PC-9 (cell line): ENCODE data around the gene GPBAR1.

Experiments
- EZH2 ChIP-seq: fragments of 200-600 bp; sonication (generic); IDR thresholded peaks from 2 replicates; pipeline ENCODE4 v1.8.0; 2017; ENCODE audit warnings: antibody characterized with exemption, low read depth
- TF ChIP-seq, protein P1 (sequence below): fragments of 200-600 bp; sonication (generic); conservative IDR thresholded peaks from 2 replicates; pipeline ENCODE4 v1.6.1; 2017; ENCODE audit warnings: mixed run types, antibody characterized with exemption, mild to moderate bottlenecking, moderate library complexity

DNA sequence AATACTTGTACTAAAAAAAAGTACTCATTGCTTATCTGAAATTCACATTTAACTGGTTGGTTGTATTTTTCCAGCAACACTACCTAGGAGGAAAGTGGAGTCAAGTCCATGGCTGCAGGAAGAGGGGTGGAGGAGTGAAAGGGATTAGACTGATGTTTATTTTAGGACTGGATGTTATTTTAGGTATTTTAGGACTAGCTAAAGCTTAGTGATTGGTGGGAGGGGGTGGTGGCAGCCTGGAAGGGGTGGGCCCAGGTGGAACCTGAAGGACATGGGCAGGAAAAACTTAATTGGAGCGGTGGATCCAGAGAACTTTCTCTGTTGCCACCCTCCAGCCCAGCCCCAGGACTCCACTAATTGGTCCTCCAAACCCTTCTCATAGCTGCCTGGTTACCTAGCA, 35.4 kb downstream of the GPBAR1 start:
- TF ChIP-seq, protein P1, sequence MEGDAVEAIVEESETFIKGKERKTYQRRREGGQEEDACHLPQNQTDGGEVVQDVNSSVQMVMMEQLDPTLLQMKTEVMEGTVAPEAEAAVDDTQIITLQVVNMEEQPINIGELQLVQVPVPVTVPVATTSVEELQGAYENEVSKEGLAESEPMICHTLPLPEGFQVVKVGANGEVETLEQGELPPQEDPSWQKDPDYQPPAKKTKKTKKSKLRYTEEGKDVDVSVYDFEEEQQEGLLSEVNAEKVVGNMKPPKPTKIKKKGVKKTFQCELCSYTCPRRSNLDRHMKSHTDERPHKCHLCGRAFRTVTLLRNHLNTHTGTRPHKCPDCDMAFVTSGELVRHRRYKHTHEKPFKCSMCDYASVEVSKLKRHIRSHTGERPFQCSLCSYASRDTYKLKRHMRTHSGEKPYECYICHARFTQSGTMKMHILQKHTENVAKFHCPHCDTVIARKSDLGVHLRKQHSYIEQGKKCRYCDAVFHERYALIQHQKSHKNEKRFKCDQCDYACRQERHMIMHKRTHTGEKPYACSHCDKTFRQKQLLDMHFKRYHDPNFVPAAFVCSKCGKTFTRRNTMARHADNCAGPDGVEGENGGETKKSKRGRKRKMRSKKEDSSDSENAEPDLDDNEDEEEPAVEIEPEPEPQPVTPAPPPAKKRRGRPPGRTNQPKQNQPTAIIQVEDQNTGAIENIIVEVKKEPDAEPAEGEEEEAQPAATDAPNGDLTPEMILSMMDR: no peak
- no peak for TF ChIP-seq EZH2
